Measurements from ENCODE around the gene DNAJA4.

The DNAJA4 gene

GRCh38 chr15:78280319-78281072, 16.1 kb downstream of the DNAJA4 start:
- no peak for DNase-seq (ENCODE audit: low spot score)

- DNase-seq (ENCODE audit: low spot score), result no peak
Observed at GRCh38 chr15:78282324-78282723, 18.0 kb downstream of the DNAJA4 start.

- no peak for DNase-seq (ENCODE audit: low spot score)
Observed at GRCh38 chr15:78284758-78285157, 20.4 kb downstream of the DNAJA4 start.

GRCh38 chr15:78290222-78290621, 25.9 kb downstream of the DNAJA4 start:
- no peak for DNase-seq (ENCODE audit: low spot score)

- DNase-seq (ENCODE audit: low spot score), result no peak
Observed at GRCh38 chr15:78291052-78291451, 26.7 kb downstream of the DNAJA4 start.

- no peak for DNase-seq (ENCODE audit: low spot score)
Observed at GRCh38 chr15:78291698-78292097, 27.3 kb downstream of the DNAJA4 start.

GRCh38 chr15:78292219-78292618, 27.9 kb downstream of the DNAJA4 start:
- no peak for DNase-seq (ENCODE audit: low spot score)

- DNase-seq (ENCODE audit: low spot score), result peak; percentile 92
Observed at GRCh38 chr15:78299101-78299930, 35.0 kb downstream of the DNAJA4 start, which contains the start of gene SKIC8. Gene SKIC8 (minus strand): TSS chr15:78299609. CDS start chr15:78295686, 3,923 bp downstream.

- DNase-seq (ENCODE audit: low spot score), result no peak
Observed at GRCh38 chr15:78301326-78301725, 37.0 kb downstream of the DNAJA4 start.

- peak; percentile 63 for DNase-seq (ENCODE audit: low spot score)
Observed at GRCh38 chr15:78301828-78302227, 37.5 kb downstream of the DNAJA4 start.

GRCh38 chr15:78302579-78303312, 38.4 kb downstream of the DNAJA4 start:
- DNase-seq (ENCODE audit: low spot score), result peak; percentile 36

GRCh38 chr15:78304216-78305066, 40.1 kb downstream of the DNAJA4 start:
- DNase-seq (ENCODE audit: low spot score), result peak; percentile 75

GRCh38 chr15:78306176-78306774, 41.9 kb downstream of the DNAJA4 start:
- DNase-seq (ENCODE audit: low spot score), result peak; percentile 72

GRCh38 chr15:78307976-78308375, 43.6 kb downstream of the DNAJA4 start:
- no peak for DNase-seq (ENCODE audit: low spot score)

- peak; percentile 69 for DNase-seq (ENCODE audit: low spot score)
Observed at GRCh38 chr15:78308422-78309032, 44.2 kb downstream of the DNAJA4 start.

GRCh38 chr15:78311292-78311691, 46.9 kb downstream of the DNAJA4 start:
- no peak for DNase-seq (ENCODE audit: low spot score)

GRCh38 chr15:78312536-78312935, 48.2 kb downstream of the DNAJA4 start:
- no peak for DNase-seq (ENCODE audit: low spot score)

GRCh38 chr15:78312957-78313356, 48.6 kb downstream of the DNAJA4 start:
- no peak for DNase-seq (ENCODE audit: low spot score)

- no peak for DNase-seq (ENCODE audit: low spot score)
Observed at GRCh38 chr15:78313383-78313782, 49.0 kb downstream of the DNAJA4 start.

GRCh38 chr15:78314181-78314581, 49.8 kb downstream of the DNAJA4 start:
- DNase-seq (ENCODE audit: low spot score), result no peak
